Pulmonary artery endothelial cell (primary cell): ENCODE data around the gene DHRSX. TPM values are rescaled to one million over a fixed set of nuclear protein-coding genes. Genes with fewer than 3 reads are reported as not detected.
"Not testable (repeated sequence)": the region's sequence is repeated elsewhere in the genome, so short reads cannot be mapped to it uniquely, and the experiment has no call there.

Experiments used
- DNase-seq: peaks from one replicate; pipeline ENCODE4 v3.0.0-alpha.2; 2011; ENCODE audit warnings: low read depth, low spot score
- total RNA-seq: library from RNA; depleted of rRNA; stranded (reverse); fragments of >200 nt; gene quantifications from 2 replicates; pipeline ENCODE4 v1.2.3, GENCODE V29; 2014

DHRSX gene
- total RNA-seq, 1 donor from 2014 or later: 23.7 TPM

- no peak for DNase-seq
These were observed 73.6 kb downstream of the DHRSX start for GRCh38 chrX:2427147-2427546.

- no peak for DNase-seq
These were observed 74.4 kb downstream of the DHRSX start for GRCh38 chrX:2426289-2426882.

GRCh38 chrX:2425286-2426071 lies 75.3 kb downstream of the DHRSX start:
- DNase-seq: no peak

GRCh38 chrX:2424317-2424716 lies 76.5 kb downstream of the DHRSX start:
- DNase-seq: no peak

GRCh38 chrX:2423899-2424298 lies 76.9 kb downstream of the DHRSX start:
- DNase-seq: no peak

GRCh38 chrX:2423282-2423681 lies 77.5 kb downstream of the DHRSX start:
- no peak for DNase-seq

- not testable (repeated sequence) for DNase-seq
These were observed 81.4 kb downstream of the DHRSX start for GRCh38 chrX:2419418-2419817.

GRCh38 chrX:2418000-2418399 lies 82.8 kb downstream of the DHRSX start:
- no peak for DNase-seq

GRCh38 chrX:2416851-2417604 lies 83.7 kb downstream of the DHRSX start:
- no peak for DNase-seq

GRCh38 chrX:2414384-2414783 lies 86.4 kb downstream of the DHRSX start:
- no peak for DNase-seq

- DNase-seq: no peak
These were observed 86.8 kb downstream of the DHRSX start for GRCh38 chrX:2413969-2414368.

- no peak for DNase-seq
These were observed 88.6 kb downstream of the DHRSX start for GRCh38 chrX:2412131-2412530.

GRCh38 chrX:2410279-2411020 lies 90.3 kb downstream of the DHRSX start:
- DNase-seq: no peak

- no peak for DNase-seq
These were observed 91.0 kb downstream of the DHRSX start for GRCh38 chrX:2409796-2410195.

- DNase-seq: no peak
These were observed 91.9 kb downstream of the DHRSX start for GRCh38 chrX:2408856-2409255.

- no peak for DNase-seq
These were observed 93.8 kb downstream of the DHRSX start for GRCh38 chrX:2406891-2407518.

- no peak for DNase-seq
These were observed 96.0 kb downstream of the DHRSX start for GRCh38 chrX:2404776-2405175.

GRCh38 chrX:2402361-2402690 lies 98.5 kb downstream of the DHRSX start:
- DNase-seq: no peak

- DNase-seq: peak; percentile 32
These were observed 99.0 kb downstream of the DHRSX start for GRCh38 chrX:2401590-2402360.

- DNase-seq: no peak
These were observed 99.6 kb downstream of the DHRSX start for GRCh38 chrX:2401201-2401589.
